Measurements from ENCODE around the gene SNRPA.
A peak's percentile ranks its signal among the peaks of the same experiment; 100 is the strongest.
"Not testable (repeated sequence)": the region's sequence is repeated elsewhere in the genome, so short reads cannot be mapped to it uniquely, and the experiment has no call there.

Gene SNRPA

GRCh38 chr19:40754611-40755247, 3.7 kb downstream of the SNRPA start:
- H3K9me3 Mint-ChIP-seq, result no peaks in the 10 kb centered on the region
- peak overlapping the region; percentile 91 for H3K4me3 Mint-ChIP-seq
- peaks cover 33% of the 10 kb centered on the region for H3K36me3 Mint-ChIP-seq
- H3K4me1 Mint-ChIP-seq, result peaks cover 54% of the 10 kb centered on the region
- H3K27ac Mint-ChIP-seq, result peak overlapping the region; percentile 92
- no peaks in the 10 kb centered on the region for H3K27me3 Mint-ChIP-seq

- H3K9me3 Mint-ChIP-seq, result no peaks in the 10 kb centered on the region
- H3K36me3 Mint-ChIP-seq, result peaks cover 33% of the 10 kb centered on the region
Observed at GRCh38 chr19:40755248-40755624, 4.2 kb downstream of the SNRPA start.

DNA sequence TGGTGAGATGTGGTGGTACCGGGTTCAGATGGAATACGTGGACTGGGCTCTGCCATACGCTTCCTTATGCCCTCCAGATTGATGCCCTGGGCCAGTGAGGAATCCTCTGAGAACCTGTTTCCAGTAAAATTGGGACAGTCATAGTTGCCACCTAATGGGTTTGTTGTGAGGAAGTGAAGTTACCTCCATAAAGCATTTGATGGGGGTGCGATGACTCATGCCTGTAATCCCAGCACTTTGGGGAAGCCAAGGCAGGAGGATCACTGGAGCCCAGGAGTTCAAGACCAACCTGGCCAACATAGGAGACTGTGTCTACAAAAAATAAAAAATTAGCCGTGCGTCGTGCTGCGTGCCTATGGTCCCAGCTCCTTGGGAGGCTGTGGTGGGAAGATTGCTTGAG, 4.8 kb downstream of the SNRPA start:
- peak overlapping the region; percentile 67 for H3K4me3 Mint-ChIP-seq
- peaks cover 49% of the 10 kb centered on the region for H3K4me1 Mint-ChIP-seq
- H3K27ac Mint-ChIP-seq, result peak overlapping the region; percentile 72
- no peaks in the 10 kb centered on the region for H3K27me3 Mint-ChIP-seq
- no peaks in the 10 kb centered on the region for H3K9me3 Mint-ChIP-seq
- peaks cover 33% of the 10 kb centered on the region for H3K36me3 Mint-ChIP-seq

More at GRCh38 chr19:40755248-40755624, 4.2 kb downstream of the SNRPA start:
- peaks cover 51% of the 10 kb centered on the region for H3K4me1 Mint-ChIP-seq
- H3K27ac Mint-ChIP-seq, result no peak overlapping the region
- peak overlapping the region; percentile 91 for H3K4me3 Mint-ChIP-seq
- no peaks in the 10 kb centered on the region for H3K27me3 Mint-ChIP-seq

GRCh38 chr19:40756502-40757110, 5.6 kb downstream of the SNRPA start:
- H3K9me3 Mint-ChIP-seq, result no peaks in the 10 kb centered on the region
- H3K4me3 Mint-ChIP-seq, result peak overlapping the region; percentile 3
- H3K27ac Mint-ChIP-seq, result peak overlapping the region; percentile 63
- H3K36me3 Mint-ChIP-seq, result peaks cover 29% of the 10 kb centered on the region
- peaks cover 49% of the 10 kb centered on the region for H3K4me1 Mint-ChIP-seq
- no peaks in the 10 kb centered on the region for H3K27me3 Mint-ChIP-seq

DNA sequence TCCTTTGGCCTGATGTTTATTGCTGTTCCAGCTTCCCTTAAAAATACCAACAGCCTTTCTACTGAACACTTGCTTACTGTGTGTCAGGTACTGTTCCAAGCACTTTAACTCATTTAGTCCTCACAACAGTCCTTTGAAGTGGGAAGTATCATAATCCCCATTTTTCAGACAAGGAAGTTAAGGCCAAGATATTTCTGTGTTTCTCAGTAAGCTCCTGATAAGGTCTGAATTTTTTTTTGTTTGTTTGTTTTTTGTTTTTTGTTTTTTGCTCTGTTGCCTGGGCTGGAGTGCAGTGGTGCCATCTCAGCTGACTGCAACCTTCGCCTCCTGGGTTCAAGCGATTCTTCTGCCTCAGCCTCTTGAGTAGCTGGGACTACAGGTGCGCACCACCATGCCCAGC, 7.5 kb downstream of the SNRPA start:
- peaks cover 49% of the 10 kb centered on the region for H3K4me1 Mint-ChIP-seq
- peaks cover 28% of the 10 kb centered on the region for H3K36me3 Mint-ChIP-seq
- no peak overlapping the region for H3K27ac Mint-ChIP-seq
- no peaks in the 10 kb centered on the region for H3K27me3 Mint-ChIP-seq
- no peaks in the 10 kb centered on the region for H3K9me3 Mint-ChIP-seq
- no peak overlapping the region for H3K4me3 Mint-ChIP-seq

- H3K36me3 Mint-ChIP-seq, result peaks cover 34% of the 10 kb centered on the region
- no peak overlapping the region for H3K4me3 Mint-ChIP-seq
- no peaks in the 10 kb centered on the region for H3K9me3 Mint-ChIP-seq
- H3K27ac Mint-ChIP-seq, result no peak overlapping the region
- peaks cover 55% of the 10 kb centered on the region for H3K4me1 Mint-ChIP-seq
- no peaks in the 10 kb centered on the region for H3K27me3 Mint-ChIP-seq
Observed at GRCh38 chr19:40759352-40759751, 8.3 kb downstream of the SNRPA start.

DNA sequence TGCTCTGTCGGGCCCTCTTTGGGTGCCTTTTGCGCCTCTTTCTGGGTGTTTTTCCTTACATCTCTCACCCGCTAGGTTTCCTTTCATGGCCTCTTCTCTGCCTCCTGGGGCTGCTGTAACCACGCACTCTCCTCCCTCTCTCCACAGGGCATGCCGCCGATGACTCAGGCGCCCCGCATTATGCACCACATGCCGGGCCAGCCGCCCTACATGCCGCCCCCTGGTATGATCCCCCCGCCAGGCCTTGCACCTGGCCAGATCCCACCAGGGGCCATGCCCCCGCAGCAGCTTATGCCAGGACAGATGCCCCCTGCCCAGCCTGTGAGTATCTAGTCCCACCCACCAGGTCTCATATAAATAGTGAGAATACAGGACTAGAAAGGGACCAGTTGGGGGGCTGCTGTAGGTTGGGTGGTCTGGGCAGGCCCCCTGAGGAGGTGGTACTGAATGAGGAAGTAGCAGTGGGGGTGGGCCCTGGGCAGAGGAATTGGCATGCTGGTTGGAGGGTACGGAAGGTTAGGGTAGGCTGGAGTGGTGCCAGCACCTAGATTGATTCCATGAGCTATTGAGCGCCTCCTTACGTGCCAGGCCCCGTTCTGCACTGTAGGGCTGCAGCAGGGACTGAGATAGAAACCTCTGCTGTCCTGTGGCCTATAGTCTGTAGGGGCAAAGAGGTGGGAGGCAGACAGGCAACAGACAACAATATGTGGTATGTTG, 11.9 kb downstream of the SNRPA start:
- H3K27ac Mint-ChIP-seq, result no peak overlapping the region
- H3K4me1 Mint-ChIP-seq, result peaks cover 39% of the 10 kb centered on the region
- no peaks in the 10 kb centered on the region for H3K27me3 Mint-ChIP-seq
- H3K36me3 Mint-ChIP-seq, result peaks cover 24% of the 10 kb centered on the region
- no peak overlapping the region for H3K4me3 Mint-ChIP-seq
- no peaks in the 10 kb centered on the region for H3K9me3 Mint-ChIP-seq

GRCh38 chr19:40763526-40763925, 12.5 kb downstream of the SNRPA start:
- H3K4me1 Mint-ChIP-seq, result peaks cover 35% of the 10 kb centered on the region
- no peaks in the 10 kb centered on the region for H3K27me3 Mint-ChIP-seq
- H3K4me3 Mint-ChIP-seq, result no peak overlapping the region
- H3K9me3 Mint-ChIP-seq, result no peaks in the 10 kb centered on the region
- H3K27ac Mint-ChIP-seq, result no peak overlapping the region
- H3K36me3 Mint-ChIP-seq, result peaks cover 22% of the 10 kb centered on the region

- Mint-ChIP-seq H3K4me1 (peaks cover 35% of the 10 kb centered on the region), H3K4me3 (peak overlapping the region; percentile 11), H3K36me3 (peaks cover 22% of the 10 kb centered on the region), H3K9me3 (no peaks in the 10 kb centered on the region), H3K27me3 (no peaks in the 10 kb centered on the region), H3K27ac (no peak overlapping the region)
Observed at GRCh38 chr19:40763963-40764362, 13.0 kb downstream of the SNRPA start.

DNA sequence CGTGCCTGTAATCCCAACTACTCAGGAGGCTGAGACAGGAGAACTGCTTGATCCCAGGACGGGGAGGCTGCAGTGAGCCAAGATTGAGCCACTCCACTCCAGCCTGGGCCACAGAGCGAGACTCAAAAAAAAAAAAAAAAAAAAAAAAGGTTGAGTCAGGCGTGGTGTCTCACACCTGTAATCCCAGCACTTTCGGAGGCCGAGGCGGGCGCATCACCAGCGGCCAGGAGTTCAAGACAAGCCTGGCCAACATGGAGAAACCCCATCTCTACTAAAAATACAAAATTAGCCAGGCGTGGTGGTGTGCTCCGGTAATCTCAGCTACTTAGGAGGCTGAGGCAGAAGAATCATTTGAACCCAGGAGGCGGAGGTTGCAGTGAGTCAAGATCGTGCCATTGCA, 15.4 kb downstream of the SNRPA start:
- H3K27ac Mint-ChIP-seq, H3K9me3 Mint-ChIP-seq: not testable (repeated sequence)
- H3K36me3 Mint-ChIP-seq, result peaks cover 25% of the 10 kb centered on the region

DNA sequence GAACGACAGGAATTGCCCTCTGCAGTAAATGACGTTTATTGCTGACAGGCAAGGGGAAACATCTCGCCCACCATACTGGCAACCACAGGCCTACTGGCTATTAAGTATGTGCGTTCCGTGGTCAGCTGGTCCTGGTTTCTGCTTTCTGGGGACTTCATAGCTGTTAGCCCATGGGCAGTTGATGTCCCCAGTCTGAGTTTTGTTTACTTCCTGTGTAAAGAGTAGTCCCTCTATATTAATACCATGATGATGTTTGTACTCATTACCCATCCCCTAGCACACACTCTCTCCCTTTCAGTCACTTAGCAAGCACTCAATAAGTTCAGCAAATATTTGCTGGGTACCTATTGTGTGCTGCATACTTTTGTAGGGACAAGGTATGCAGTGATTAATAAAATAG, 17.9 kb downstream of the SNRPA start:
- H3K27me3 Mint-ChIP-seq, result no peaks in the 10 kb centered on the region
- H3K4me1 Mint-ChIP-seq, result peaks cover 26% of the 10 kb centered on the region
- H3K9me3 Mint-ChIP-seq, result no peaks in the 10 kb centered on the region
- no peak overlapping the region for H3K4me3 Mint-ChIP-seq
- no peak overlapping the region for H3K27ac Mint-ChIP-seq
- peaks cover 18% of the 10 kb centered on the region for H3K36me3 Mint-ChIP-seq

More for the DNA sequence above, 15.4 kb downstream of the SNRPA start:
- not testable (repeated sequence) for H3K27me3 Mint-ChIP-seq, H3K4me3 Mint-ChIP-seq
- H3K4me1 Mint-ChIP-seq, result peaks cover 40% of the 10 kb centered on the region

- H3K9me3 Mint-ChIP-seq, H3K36me3 Mint-ChIP-seq, H3K4me1 Mint-ChIP-seq, H3K4me3 Mint-ChIP-seq, H3K27ac Mint-ChIP-seq, H3K27me3 Mint-ChIP-seq: not testable (repeated sequence)
Observed at GRCh38 chr19:40771101-40771862, 20.3 kb downstream of the SNRPA start.

DNA sequence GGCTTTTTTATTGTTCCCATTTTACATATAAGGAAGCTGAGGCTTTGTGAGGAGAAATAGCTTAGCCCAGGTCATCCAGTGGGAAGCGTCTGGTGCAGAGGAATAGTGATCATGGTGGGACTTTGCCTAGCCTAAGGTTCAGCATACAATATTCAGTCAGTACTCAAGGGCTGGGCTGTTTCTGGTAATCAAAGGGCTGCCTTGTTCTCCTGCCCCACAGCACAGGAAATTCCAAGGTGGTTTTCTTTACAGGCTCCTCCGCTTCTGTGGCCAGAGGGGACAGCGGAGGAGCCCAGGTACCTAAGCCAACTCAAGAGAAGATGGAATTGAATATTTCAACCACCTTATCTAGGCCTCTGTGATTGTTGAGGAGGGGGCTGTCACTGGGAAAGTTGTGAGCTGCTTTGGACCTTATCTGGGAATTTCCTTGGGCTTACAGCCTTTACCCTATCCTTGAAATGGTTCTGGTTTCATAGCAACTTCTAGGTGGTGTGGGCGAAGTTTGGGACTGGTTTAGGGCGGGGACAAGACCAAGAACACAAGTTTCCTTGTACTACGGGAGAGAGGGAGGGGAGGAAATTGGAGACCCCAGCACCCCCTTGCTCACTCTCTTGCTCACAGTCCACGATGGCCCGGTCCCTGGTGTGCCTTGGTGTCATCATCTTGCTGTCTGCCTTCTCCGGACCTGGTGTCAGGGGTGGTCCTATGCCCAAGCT, 24.1 kb downstream of the SNRPA start, which contains the start of gene MIA:
TSS of gene MIA (plus strand) at position 606 of the 716 bp plus-strand sequence. CDS start at position 628, 22 bp downstream.
- H3K27ac Mint-ChIP-seq, result no peak within 1 kb of the TSS
- H3K4me3 Mint-ChIP-seq, result no peak within 1 kb of the TSS
- no peaks in the 10 kb centered on the region for H3K27me3 Mint-ChIP-seq
- no peaks in the 10 kb centered on the region for H3K9me3 Mint-ChIP-seq
- H3K36me3 Mint-ChIP-seq, result peaks cover 9% of the 10 kb centered on the region
- H3K4me1 Mint-ChIP-seq, result peaks cover 36% of the 10 kb centered on the region

GRCh38 chr19:40775632-40776022, 24.6 kb downstream of the SNRPA start:
- Mint-ChIP-seq H3K9me3 (no peaks in the 10 kb centered on the region), H3K36me3 (peaks cover 6% of the 10 kb centered on the region), H3K27ac (no peak overlapping the region), H3K4me1 (peaks cover 38% of the 10 kb centered on the region), H3K27me3 (no peaks in the 10 kb centered on the region), H3K4me3 (no peak overlapping the region)

GRCh38 chr19:40776364-40776763, 25.4 kb downstream of the SNRPA start:
- Mint-ChIP-seq H3K4me3 (peak overlapping the region; percentile 93), H3K36me3 (peaks cover 3% of the 10 kb centered on the region), H3K9me3 (no peaks in the 10 kb centered on the region), H3K27me3 (no peaks in the 10 kb centered on the region), H3K27ac (no peak overlapping the region), H3K4me1 (peaks cover 36% of the 10 kb centered on the region)
